ENCODE data around the gene ONECUT2.
A peak's percentile ranks its signal among the peaks of the same experiment; 100 is the strongest.

The ONECUT2 gene

DNA sequence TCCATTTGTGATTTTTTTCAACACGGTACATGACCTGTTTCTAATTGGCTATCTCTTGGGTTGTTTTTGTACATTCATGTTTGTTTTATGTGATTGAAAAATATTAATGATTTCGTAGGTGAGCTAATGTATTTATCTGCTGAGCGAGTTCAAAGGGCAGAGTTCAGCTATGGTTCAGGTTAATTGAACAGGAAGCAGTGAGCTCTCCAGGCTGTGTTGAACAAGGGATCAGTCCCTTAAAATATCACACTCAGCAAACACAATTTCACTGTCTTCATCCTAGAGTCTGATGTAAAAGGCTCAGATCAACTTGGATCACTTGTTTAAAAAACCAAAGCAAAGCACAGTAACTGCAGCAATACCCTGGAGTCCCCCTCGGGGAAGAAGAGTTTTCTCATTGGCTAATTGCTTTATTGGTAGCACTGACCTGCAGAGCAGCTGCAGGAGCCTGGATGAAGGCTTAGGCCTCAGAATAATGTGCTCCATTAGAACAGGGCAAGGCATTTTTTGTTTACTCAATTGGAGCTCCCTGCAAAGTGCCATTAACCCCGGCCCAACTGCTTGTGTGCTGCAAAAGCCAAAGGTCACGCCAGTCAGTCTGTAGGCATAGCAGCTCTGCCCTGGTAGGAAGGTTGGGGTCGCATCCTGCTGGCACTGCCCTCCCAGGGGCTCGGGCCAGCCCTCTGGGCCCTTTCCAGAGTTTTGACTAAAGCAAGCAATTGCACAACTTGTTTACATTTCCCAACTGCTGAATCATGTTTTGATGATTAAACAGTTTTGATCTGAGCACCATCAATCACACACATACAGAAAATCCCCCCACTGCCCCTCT, 10.5 kb downstream of the ONECUT2 start:
- H3K27ac Mint-ChIP-seq = no peak overlapping the region
- no peaks in the 10 kb centered on the region for H3K36me3 Mint-ChIP-seq
- ATAC-seq (ENCODE audit: low read depth) = no peak
- H3K27me3 Mint-ChIP-seq = peaks cover 30% of the 10 kb centered on the region
- H3K4me1 Mint-ChIP-seq = peaks cover 8% of the 10 kb centered on the region
- no peaks in the 10 kb centered on the region for H3K9me3 Mint-ChIP-seq
- DNase-seq (ENCODE audit: low spot score in 2 of 2) = no peak
- H3K4me3 Mint-ChIP-seq = no peak overlapping the region

DNA sequence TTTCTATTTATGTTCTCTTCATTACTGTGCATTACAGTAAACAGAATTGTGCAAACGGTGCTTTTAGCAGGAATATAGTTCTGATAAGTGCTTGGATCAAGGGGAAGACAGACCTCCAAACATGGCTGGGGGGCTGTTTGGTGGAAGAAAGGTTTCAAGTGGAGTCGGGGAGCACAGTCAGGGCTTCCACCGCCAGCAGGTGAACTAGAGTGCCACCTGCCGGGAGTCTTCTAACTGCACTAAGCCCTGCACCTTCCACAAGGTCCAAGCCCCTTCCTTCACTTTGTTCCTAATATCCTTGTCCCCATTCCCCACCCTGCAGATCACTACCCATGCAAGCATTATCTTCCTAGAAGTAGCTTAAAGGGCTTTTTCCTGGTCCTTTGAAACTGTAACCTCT, 11.1 kb downstream of the ONECUT2 start:
- Mint-ChIP-seq H3K27me3 (peaks cover 30% of the 10 kb centered on the region), H3K4me3 (no peak overlapping the region), H3K27ac (no peak overlapping the region), H3K36me3 (no peaks in the 10 kb centered on the region), H3K9me3 (no peaks in the 10 kb centered on the region), H3K4me1 (peaks cover 8% of the 10 kb centered on the region)
- DNase-seq (ENCODE audit: low spot score in 2 of 2) = no peak
- no peak for ATAC-seq (ENCODE audit: low read depth)

DNA sequence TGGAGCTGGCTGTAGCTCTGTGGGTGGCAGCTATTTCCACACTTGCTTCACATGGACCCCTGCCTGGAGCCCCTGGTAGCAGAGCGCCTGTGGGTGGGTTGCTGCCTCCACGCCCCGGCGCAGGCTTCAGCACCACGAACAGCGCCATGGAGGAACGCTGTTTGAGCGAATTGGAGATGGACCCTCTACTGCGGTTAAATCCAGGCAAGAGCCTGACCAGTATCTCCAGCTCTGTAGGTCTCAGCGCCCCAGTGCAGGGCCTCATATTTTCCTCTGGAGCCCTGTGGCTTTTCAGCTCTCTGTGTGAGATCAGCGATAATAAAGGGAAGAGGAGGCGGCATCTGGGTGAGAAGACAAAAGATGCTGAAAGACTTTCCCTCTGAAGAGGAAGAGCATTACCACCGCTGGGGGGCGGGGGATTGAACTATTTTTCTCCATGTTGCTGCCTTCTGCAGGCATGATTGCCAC, 12.0 kb downstream of the ONECUT2 start:
- Mint-ChIP-seq H3K27ac (no peak overlapping the region), H3K4me1 (peaks cover 4% of the 10 kb centered on the region), H3K36me3 (no peaks in the 10 kb centered on the region), H3K4me3 (no peak overlapping the region), H3K27me3 (peaks cover 31% of the 10 kb centered on the region), H3K9me3 (no peaks in the 10 kb centered on the region)
- DNase-seq (ENCODE audit: low spot score in 2 of 2) (no peak), ATAC-seq (ENCODE audit: low read depth) (no peak)

DNA sequence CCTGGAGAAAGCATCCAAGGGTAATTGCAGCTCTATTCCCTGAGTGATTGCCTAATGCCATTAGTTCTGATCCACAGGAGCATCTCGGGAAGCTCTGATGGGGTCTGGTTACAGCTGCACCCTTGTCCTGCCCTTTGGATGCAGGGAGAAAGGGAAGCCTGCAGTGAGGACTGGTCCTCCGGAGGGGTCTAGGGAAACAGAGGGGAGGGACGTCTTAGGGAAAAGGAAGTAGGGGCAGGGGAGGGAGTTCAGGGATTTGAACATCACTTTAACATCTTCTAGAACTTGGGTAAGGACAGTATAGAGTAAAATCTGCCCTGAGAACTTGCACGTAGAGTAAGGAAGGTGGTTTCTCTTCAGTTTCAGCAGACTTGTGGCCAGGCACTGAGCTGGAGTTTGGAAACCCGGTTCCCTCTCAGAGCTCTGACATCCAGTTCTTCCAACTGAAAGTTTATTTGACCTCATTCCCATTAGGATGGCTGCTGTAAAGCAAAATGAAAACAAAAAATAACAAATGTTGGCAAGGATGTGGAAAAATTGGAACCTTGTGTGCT, 20.5 kb downstream of the ONECUT2 start:
- H3K4me1 Mint-ChIP-seq = no peaks in the 10 kb centered on the region
- no peaks in the 10 kb centered on the region for H3K36me3 Mint-ChIP-seq
- no peak overlapping the region for H3K4me3 Mint-ChIP-seq
- peaks cover 2% of the 10 kb centered on the region for H3K9me3 Mint-ChIP-seq
- DNase-seq (ENCODE audit: low spot score in 2 of 2) = no peak
- peaks cover 16% of the 10 kb centered on the region for H3K27me3 Mint-ChIP-seq
- no peak overlapping the region for H3K27ac Mint-ChIP-seq
- ATAC-seq (ENCODE audit: low read depth) = no peak

DNA sequence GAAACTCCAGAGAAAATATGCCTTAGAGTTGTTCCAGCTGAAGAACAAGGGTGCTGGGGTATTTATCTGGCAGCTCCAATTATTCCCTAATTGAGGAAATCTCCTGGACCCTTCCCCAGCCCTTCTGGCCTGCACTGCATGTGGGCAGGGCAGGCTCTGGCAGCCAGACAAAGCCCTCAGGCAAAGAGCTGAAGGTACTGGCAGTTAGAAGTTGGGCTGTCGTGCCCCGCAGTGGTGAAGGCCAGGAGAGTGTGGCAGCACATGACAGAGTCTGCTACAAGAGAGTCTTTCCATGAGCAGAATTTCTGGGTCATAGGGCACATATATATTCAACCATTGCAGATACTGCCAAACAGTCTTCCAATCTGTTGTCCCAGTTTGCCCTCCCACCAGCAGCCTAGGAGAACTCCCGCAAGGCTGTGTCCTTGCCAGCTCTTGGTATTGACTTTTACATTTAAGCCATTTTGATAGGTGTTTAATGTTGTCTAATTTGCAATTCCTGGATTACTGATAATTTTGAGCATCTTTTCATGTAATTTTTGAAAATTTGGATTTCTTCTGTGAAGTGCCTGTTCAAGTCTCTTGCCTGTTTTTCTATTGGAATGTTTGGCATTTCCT, 26.6 kb downstream of the ONECUT2 start:
- H3K4me3 Mint-ChIP-seq = no peak overlapping the region
- peaks cover 3% of the 10 kb centered on the region for H3K9me3 Mint-ChIP-seq
- H3K27me3 Mint-ChIP-seq = peaks cover 8% of the 10 kb centered on the region
- no peak overlapping the region for H3K27ac Mint-ChIP-seq
- no peaks in the 10 kb centered on the region for H3K4me1 Mint-ChIP-seq
- ATAC-seq (ENCODE audit: low read depth) = no peak
- H3K36me3 Mint-ChIP-seq = no peaks in the 10 kb centered on the region
- no peak for DNase-seq (ENCODE audit: low spot score in 2 of 2)

DNA sequence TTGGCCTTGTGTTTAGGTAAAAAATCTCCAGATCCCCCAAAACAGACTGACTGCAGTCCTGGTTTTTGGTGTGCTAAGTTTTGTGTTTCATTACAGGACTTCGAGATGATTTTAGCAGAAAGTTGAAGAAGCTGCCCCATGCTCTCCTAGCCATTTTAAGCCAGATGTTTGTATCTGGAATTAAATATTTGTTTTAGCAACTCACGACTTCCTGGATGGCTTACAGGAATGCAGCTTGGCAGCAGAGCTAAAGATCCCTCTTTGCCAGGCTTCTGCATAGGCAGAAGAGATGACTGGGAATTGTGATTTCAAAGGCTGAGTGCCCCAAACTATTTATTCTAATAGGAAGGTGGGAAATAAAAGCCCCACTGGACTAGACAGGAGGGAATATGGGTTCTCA, 31.1 kb downstream of the ONECUT2 start:
- ATAC-seq (ENCODE audit: low read depth) (no peak), DNase-seq (ENCODE audit: low spot score in 2 of 2) (no peak)
- H3K4me1 Mint-ChIP-seq = no peaks in the 10 kb centered on the region
- H3K36me3 Mint-ChIP-seq = no peaks in the 10 kb centered on the region
- peaks cover under 1% of the 10 kb centered on the region for H3K9me3 Mint-ChIP-seq
- no peak overlapping the region for H3K4me3 Mint-ChIP-seq
- peaks cover 16% of the 10 kb centered on the region for H3K27me3 Mint-ChIP-seq
- H3K27ac Mint-ChIP-seq = no peak overlapping the region

DNA sequence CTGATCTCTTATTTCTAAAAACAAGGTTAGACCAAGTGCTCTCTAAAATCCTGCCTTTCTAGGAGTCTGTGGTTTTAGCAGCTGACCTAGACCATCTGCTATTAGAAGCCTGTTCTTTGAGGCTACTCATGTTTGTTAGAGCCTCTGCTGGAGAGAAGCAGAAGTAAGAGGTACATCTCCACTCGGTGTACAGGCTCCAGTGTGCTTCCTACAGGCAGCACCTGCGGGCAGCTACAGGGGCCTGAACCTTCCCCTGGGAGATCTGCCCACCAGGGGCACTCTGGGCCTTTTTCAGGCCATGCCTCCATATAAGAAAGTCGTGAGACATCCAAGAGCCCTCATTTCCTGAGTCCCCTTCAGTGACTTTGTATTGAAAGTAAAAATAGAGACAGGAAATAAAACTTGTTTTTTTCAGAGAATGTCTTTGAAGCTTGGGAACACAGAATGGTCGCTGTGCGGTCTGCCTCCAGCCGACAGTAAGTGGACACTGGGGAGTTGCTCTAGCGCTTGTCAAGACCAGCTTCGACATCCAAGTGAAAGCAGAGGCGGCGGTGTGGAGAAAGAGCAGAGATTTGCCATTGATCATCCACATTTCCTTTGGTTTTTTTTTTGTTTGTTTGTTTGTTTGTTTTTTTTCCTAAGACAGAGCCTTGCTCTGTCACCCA, 31.7 kb downstream of the ONECUT2 start:
- no peaks in the 10 kb centered on the region for H3K4me1 Mint-ChIP-seq
- no peaks in the 10 kb centered on the region for H3K9me3 Mint-ChIP-seq
- H3K27ac Mint-ChIP-seq = no peak overlapping the region
- no peak overlapping the region for H3K4me3 Mint-ChIP-seq
- H3K27me3 Mint-ChIP-seq = peaks cover 16% of the 10 kb centered on the region
- ATAC-seq (ENCODE audit: low read depth) (no peak), DNase-seq (ENCODE audit: low spot score in 2 of 2) (no peak)
- no peaks in the 10 kb centered on the region for H3K36me3 Mint-ChIP-seq

DNA sequence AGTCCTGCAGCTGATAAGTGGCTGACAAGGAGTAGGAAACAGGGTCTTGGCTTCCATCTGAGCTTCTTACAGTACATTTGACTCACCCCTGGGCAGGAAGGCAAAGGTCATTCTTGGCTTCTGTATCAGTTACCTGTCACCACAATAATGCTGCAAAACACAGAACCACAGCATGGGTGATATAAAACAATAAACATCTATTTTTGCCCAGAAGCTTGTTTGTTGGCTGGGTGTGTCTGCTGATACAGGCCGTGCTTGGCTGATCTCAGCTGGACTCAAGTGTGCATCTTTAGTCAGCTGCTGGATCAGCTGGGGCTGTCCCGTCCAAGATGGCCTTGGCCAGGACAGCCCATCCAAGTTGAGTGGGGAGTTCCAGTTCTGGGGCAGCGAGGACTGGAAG, 34.7 kb downstream of the ONECUT2 start:
- Mint-ChIP-seq H3K4me3 (no peak overlapping the region), H3K27ac (no peak overlapping the region), H3K27me3 (peaks cover 16% of the 10 kb centered on the region)

DNA sequence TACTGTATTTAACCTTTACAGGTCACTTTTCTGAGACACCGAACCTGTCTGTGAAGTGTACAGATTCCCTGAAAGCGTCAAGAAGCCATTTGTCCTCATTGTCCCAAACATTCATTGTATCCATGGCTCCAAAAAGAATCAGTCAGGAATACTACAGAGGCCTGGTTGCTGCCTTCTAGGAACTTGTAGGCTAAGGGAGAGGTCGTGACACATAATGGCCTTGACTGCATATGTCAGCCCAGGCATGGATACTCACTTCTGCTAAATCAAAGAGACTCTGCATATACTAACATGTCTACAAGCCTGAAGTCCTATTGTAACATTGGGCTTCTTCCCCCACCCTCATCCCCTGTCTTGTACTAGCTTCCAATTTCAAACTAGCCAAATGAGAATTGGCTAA, 40.2 kb downstream of the ONECUT2 start:
- Mint-ChIP-seq H3K9me3 (no peaks in the 10 kb centered on the region), H3K27ac (no peak overlapping the region), H3K4me1 (peaks cover 2% of the 10 kb centered on the region), H3K36me3 (no peaks in the 10 kb centered on the region), H3K27me3 (peaks cover 3% of the 10 kb centered on the region), H3K4me3 (no peak overlapping the region)
- DNase-seq (ENCODE audit: low spot score in 2 of 2) (no peak), ATAC-seq (ENCODE audit: low read depth) (no peak)

More for the DNA sequence above, 34.7 kb downstream of the ONECUT2 start:
- ATAC-seq (ENCODE audit: low read depth) (no peak), DNase-seq (ENCODE audit: low spot score in 2 of 2) (no peak)
- Mint-ChIP-seq H3K4me1 (no peaks in the 10 kb centered on the region), H3K9me3 (no peaks in the 10 kb centered on the region), H3K36me3 (no peaks in the 10 kb centered on the region)

DNA sequence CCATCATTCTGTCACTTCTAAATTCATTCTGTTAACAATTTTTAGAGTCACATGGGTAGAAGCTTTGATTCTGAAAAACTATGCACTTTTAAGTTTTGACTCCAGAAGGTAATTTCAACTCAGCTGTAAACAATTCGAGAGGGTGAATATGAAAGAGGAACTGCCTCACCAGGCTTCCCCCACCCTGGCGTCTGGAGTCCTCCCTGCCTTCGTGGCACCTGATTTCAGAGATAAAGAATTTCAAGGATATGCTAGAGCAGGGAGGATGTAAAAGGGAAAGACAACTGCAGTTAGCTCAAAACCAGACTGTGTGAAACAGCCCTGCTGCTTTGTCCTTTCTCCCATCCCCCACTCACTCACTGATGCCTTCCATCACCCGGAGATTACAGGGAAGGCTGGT, 40.7 kb downstream of the ONECUT2 start:
- Mint-ChIP-seq H3K4me3 (no peak overlapping the region), H3K4me1 (peaks cover 2% of the 10 kb centered on the region), H3K36me3 (no peaks in the 10 kb centered on the region), H3K27ac (no peak overlapping the region), H3K27me3 (peaks cover 3% of the 10 kb centered on the region), H3K9me3 (no peaks in the 10 kb centered on the region)
- DNase-seq (ENCODE audit: low spot score in 2 of 2) = no peak
- ATAC-seq (ENCODE audit: low read depth) = peak; percentile 34

DNA sequence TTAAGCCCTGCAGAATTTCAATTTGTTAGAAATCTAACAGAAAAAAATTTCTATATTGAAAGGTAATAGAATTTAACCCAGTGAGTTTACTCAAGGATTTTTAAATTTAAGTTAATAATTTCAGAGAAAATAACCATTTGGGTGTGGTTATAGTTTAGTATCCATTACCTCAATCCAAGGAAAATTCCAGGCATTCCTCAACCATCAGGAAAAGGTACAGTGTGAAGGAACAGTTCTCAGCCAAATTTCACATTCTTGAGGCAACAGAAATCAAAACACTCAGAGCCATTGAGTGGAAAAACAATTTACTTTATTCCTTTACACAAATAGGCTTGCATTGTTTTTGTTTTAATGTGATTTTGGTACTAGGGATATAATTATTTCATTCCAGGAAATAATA, 45.6 kb downstream of the ONECUT2 start:
- Mint-ChIP-seq H3K27me3 (peaks cover 3% of the 10 kb centered on the region), H3K4me1 (peaks cover under 1% of the 10 kb centered on the region), H3K4me3 (no peak overlapping the region), H3K36me3 (no peaks in the 10 kb centered on the region), H3K27ac (no peak overlapping the region), H3K9me3 (no peaks in the 10 kb centered on the region)
- DNase-seq (ENCODE audit: low spot score in 2 of 2) (no peak), ATAC-seq (ENCODE audit: low read depth) (no peak)

DNA sequence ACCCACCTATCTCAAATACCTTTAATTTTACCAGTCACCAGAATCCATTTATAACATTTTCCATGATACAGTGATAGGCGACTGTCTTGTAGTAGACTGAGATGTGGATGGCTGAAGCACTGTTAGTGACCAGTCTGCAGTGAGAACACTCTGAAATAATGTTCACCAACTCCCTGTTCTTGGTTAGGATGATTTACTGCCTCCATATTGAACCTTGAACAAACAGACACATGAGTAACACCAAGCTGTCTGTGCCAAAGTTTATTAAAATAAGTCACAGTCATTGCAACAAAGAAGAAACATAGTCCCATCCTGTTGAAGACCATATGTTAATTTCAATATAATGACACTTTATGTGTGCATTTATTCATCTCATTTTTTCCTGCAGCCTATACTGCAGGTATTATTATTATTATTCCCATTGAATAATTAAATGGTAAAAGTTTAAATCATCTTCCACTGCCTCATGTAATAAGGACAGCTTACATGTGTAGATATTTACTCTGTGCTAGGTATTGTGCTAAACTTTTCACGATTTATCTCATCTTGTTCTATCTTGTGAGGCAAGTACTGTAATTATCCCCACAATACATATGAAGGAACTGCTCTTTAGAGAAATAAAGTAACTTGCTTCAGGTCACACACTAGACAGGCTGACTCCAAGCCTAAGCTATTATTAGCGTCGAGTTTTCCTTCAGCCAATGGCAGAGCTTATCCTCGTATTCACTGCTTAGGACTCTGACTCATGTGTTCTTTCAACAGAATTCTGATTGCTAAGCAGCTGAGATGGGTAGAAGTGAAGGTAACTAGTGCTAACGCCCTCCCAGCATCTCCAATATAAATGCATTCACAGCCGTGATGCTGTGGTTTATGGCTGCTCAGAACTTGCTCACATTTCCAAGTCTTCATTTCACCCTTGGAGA, 62.5 kb downstream of the ONECUT2 start:
- no peak overlapping the region for H3K27ac Mint-ChIP-seq
- DNase-seq (ENCODE audit: low spot score in 2 of 2) = no peak
- H3K4me1 Mint-ChIP-seq = no peaks in the 10 kb centered on the region
- H3K27me3 Mint-ChIP-seq = peaks cover 2% of the 10 kb centered on the region
- H3K9me3 Mint-ChIP-seq = no peaks in the 10 kb centered on the region
- no peaks in the 10 kb centered on the region for H3K36me3 Mint-ChIP-seq
- no peak overlapping the region for H3K4me3 Mint-ChIP-seq
- no peak for ATAC-seq (ENCODE audit: low read depth)

DNA sequence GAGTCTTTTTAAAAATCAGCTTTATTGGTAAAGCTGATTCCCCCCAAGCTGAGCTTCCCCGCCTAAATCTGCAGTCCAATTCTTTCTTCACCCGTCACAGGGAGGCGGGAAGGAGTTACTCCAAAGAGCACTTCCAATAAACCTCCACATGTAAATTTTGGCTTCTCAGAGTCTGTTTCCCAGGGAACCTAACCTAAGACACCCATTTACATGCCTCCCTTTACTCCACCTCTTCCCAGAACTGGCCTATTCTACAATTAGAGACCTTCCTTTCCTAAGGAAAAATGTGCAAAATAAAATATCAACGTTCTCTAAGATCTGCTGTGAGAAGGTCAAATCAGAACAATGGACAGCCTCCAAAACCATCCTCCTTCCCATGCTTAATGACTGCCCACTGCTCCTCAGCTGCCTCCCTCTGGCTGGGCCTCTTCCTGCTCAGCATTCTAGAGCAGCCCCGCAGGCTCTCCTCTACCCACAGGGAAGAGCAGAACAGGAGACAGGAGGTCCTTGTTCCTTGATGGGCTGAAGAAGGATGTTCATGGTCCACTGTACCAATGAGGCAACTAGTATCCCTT, 63.6 kb downstream of the ONECUT2 start:
- DNase-seq (ENCODE audit: low spot score in 2 of 2) = no peak
- Mint-ChIP-seq H3K9me3 (no peaks in the 10 kb centered on the region), H3K4me3 (no peak overlapping the region), H3K36me3 (no peaks in the 10 kb centered on the region), H3K4me1 (no peaks in the 10 kb centered on the region), H3K27ac (no peak overlapping the region), H3K27me3 (peaks cover 2% of the 10 kb centered on the region)
- ATAC-seq (ENCODE audit: low read depth) = no peak
